ENCODE data around the gene CCNH. TPM values are rescaled to one million over a fixed set of nuclear protein-coding genes. Genes with fewer than 3 reads are reported as not detected.

The CCNH gene
- total RNA-seq, result 10 to 100 TPM; 48.1 to 77.4 (median 57.2) TPM

GRCh38 chr5:87412630-87413342, at the start of gene CCNH:
CCNH (minus strand) TSS chr5:87412930; CDS start chr5:87412794, 136 bp downstream.
- Histone ChIP-seq H3K4me3 (peak within 1 kb of the TSS; percentile 72 to 92 (median 82)), H3K9me3 (no peaks in the 10 kb centered on the region), H3K36me3 (peaks cover 0 to 15% of the 10 kb centered on the region in 2 donors), H3K27ac (peak within 1 kb of the TSS; percentile 92 to 99 (median 94)), H3K27me3 (no peaks in the 10 kb centered on the region), H3K4me1 (peaks cover 11 to 21% of the 10 kb centered on the region in 2 donors)
- DNase-seq, result peak; percentile 97 to 99
- in situ Hi-C loops (cut with MboI; ENCODE audit: low sequenced_read_pairs in 4 of 4), result loop anchor here (25.0 kb wide), 3 partner anchors 350 to 1275 kb away; partner anchors contain the start of gene COX7C (in 4 of the 4)
- peak; percentile 95 to 97 for ATAC-seq
- TF ChIP-seq POLR2A (IDR thresholded peaks at IDR 0.05) (peak; percentile 92 to 93), CTCF (IDR thresholded peaks at IDR 0.05 in 4 of 5, conservative IDR thresholded peaks at IDR 0.05 in 1 of 5) (no peak)
- intact Hi-C loops (cut with DNase I; ENCODE audit: low total_unique reads), result loop anchor here (2.0 kb wide), 2 partner anchors 146 to 796 kb away; partner anchors contain the start of genes COX7C and RASA1

GRCh38 chr5:87457706-87458105, 45.0 kb upstream of the CCNH start:
- Histone ChIP-seq H3K9me3 (no peaks in the 10 kb centered on the region), H3K4me1 (no peaks in the 10 kb centered on the region), H3K36me3 (no peaks in the 10 kb centered on the region), H3K27me3 (no peaks in the 10 kb centered on the region), H3K27ac (no peak overlapping the region), H3K4me3 (no peak overlapping the region)
- ATAC-seq (no peak), DNase-seq (no peak)
- intact Hi-C loops (cut with DNase I; ENCODE audit: low total_unique reads) (no loop called here), in situ Hi-C loops (cut with MboI; ENCODE audit: low sequenced_read_pairs in 4 of 4) (no loop called here)
- TF ChIP-seq POLR2A (IDR thresholded peaks at IDR 0.05) (no peak), CTCF (IDR thresholded peaks at IDR 0.05 in 4 of 5, conservative IDR thresholded peaks at IDR 0.05 in 1 of 5) (no peak)

DNA sequence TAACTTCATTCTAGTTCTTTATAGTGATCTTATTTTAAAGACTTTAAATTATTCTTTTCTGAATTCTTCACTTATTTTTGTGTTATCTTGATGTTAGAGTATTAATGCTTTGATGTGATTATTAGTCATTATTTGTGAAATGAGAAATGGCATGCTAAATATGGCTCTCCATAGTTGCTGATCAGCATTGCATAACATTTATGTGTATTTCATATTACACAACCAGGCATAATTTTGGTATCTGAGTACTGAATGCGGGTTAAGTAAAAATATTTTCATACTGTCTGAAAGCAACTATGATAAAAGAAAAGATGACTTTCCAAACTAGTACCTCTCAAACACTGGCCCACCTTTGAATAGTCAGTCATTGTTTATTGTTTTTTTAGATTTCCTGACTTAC, 41.1 kb upstream of the CCNH start:
- no peaks in the 10 kb centered on the region for H3K9me3 ChIP-seq
- in situ Hi-C loops (cut with MboI; ENCODE audit: low sequenced_read_pairs in 4 of 4) (no loop called here), intact Hi-C loops (cut with DNase I; ENCODE audit: low total_unique reads) (no loop called here)
- no peaks in the 10 kb centered on the region for H3K36me3 ChIP-seq
- H3K4me3 ChIP-seq, result no peak overlapping the region
- TF ChIP-seq CTCF (IDR thresholded peaks at IDR 0.05 in 4 of 5, conservative IDR thresholded peaks at IDR 0.05 in 1 of 5) (no peak), POLR2A (IDR thresholded peaks at IDR 0.05) (no peak)
- DNase-seq, result no peak
- no peak overlapping the region for H3K27ac ChIP-seq
- H3K27me3 ChIP-seq, result no peaks in the 10 kb centered on the region
- no peak for ATAC-seq
- H3K4me1 ChIP-seq, result no peaks in the 10 kb centered on the region

GRCh38 chr5:87452837-87453236, 40.1 kb upstream of the CCNH start:
- no peak for DNase-seq
- H3K36me3 ChIP-seq, result no peaks in the 10 kb centered on the region
- intact Hi-C loops (cut with DNase I; ENCODE audit: low total_unique reads), result no loop called here
- H3K9me3 ChIP-seq, result no peaks in the 10 kb centered on the region
- no peaks in the 10 kb centered on the region for H3K4me1 ChIP-seq
- H3K27ac ChIP-seq, result no peak overlapping the region
- ATAC-seq, result no peak
- TF ChIP-seq CTCF (IDR thresholded peaks at IDR 0.05 in 4 of 5, conservative IDR thresholded peaks at IDR 0.05 in 1 of 5) (no peak), POLR2A (IDR thresholded peaks at IDR 0.05) (no peak)
- H3K4me3 ChIP-seq, result no peak overlapping the region
- H3K27me3 ChIP-seq, result no peaks in the 10 kb centered on the region
- in situ Hi-C loops (cut with MboI; ENCODE audit: low sequenced_read_pairs in 4 of 4), result no loop called here

All from gastrocnemius medialis (tissue), 4 donors.